Measurements from ENCODE around the gene CNTNAP2. TPM values are rescaled to one million over a fixed set of nuclear protein-coding genes. Genes with fewer than 3 reads are reported as not detected.

Gene CNTNAP2
- total RNA-seq, 1 donor from 2014 or later, result 0.59 TPM

GRCh38 chr7:147513451-147513850 lies 1396.8 kb downstream of the CNTNAP2 start:
- H3K9me3 ChIP-seq, result no peaks in the 10 kb centered on the region
- H3K36me3 ChIP-seq, result no peaks in the 10 kb centered on the region
- intact Hi-C loops (cut with DNase I), result no loop called here
- DNase-seq (no peak), ATAC-seq (no peak)
- no peaks in the 10 kb centered on the region for H3K27me3 ChIP-seq (ENCODE audit: low read depth)
- no peak overlapping the region for H3K27ac ChIP-seq
- no peak overlapping the region for H3K4me3 ChIP-seq
- H3K4me1 ChIP-seq, result no peaks in the 10 kb centered on the region
- TF ChIP-seq CTCF (IDR thresholded peaks at IDR 0.05), result no peak

GRCh38 chr7:147516391-147516790 lies 1399.8 kb downstream of the CNTNAP2 start:
- no peaks in the 10 kb centered on the region for H3K4me1 ChIP-seq
- no peaks in the 10 kb centered on the region for H3K27me3 ChIP-seq (ENCODE audit: low read depth)
- intact Hi-C loops (cut with DNase I), result no loop called here
- H3K36me3 ChIP-seq, result no peaks in the 10 kb centered on the region
- H3K27ac ChIP-seq, result no peak overlapping the region
- ATAC-seq (no peak), DNase-seq (no peak)
- no peak overlapping the region for H3K4me3 ChIP-seq
- no peak for TF ChIP-seq CTCF (IDR thresholded peaks at IDR 0.05)
- H3K9me3 ChIP-seq, result no peaks in the 10 kb centered on the region

- no peaks in the 10 kb centered on the region for H3K36me3 ChIP-seq
- TF ChIP-seq CTCF (IDR thresholded peaks at IDR 0.05), result no peak
- no peaks in the 10 kb centered on the region for H3K27me3 ChIP-seq (ENCODE audit: low read depth)
- intact Hi-C loops (cut with DNase I), result no loop called here
- DNase-seq (no peak), ATAC-seq (no peak)
- H3K4me1 ChIP-seq, result no peaks in the 10 kb centered on the region
- no peak overlapping the region for H3K27ac ChIP-seq
- no peaks in the 10 kb centered on the region for H3K9me3 ChIP-seq
- no peak overlapping the region for H3K4me3 ChIP-seq
Measured at GRCh38 chr7:147519062-147519461, 1402.5 kb downstream of the CNTNAP2 start.

- H3K4me1 ChIP-seq, result no peaks in the 10 kb centered on the region
- ATAC-seq (no peak), DNase-seq (no peak)
- no peaks in the 10 kb centered on the region for H3K27me3 ChIP-seq (ENCODE audit: low read depth)
- intact Hi-C loops (cut with DNase I), result no loop called here
- H3K36me3 ChIP-seq, result no peaks in the 10 kb centered on the region
- no peak overlapping the region for H3K4me3 ChIP-seq
- H3K27ac ChIP-seq, result no peak overlapping the region
- no peak for TF ChIP-seq CTCF (IDR thresholded peaks at IDR 0.05)
- H3K9me3 ChIP-seq, result no peaks in the 10 kb centered on the region
Measured at GRCh38 chr7:147523056-147523455, 1406.5 kb downstream of the CNTNAP2 start.

- TF ChIP-seq CTCF (IDR thresholded peaks at IDR 0.05), result no peak
- Histone ChIP-seq H3K36me3 (no peaks in the 10 kb centered on the region), H3K27ac (no peak overlapping the region), H3K27me3 (ENCODE audit: low read depth) (no peaks in the 10 kb centered on the region), H3K4me1 (no peaks in the 10 kb centered on the region), H3K4me3 (no peak overlapping the region), H3K9me3 (no peaks in the 10 kb centered on the region)
- intact Hi-C loops (cut with DNase I), result no loop called here
- ATAC-seq (no peak), DNase-seq (no peak)
Measured at GRCh38 chr7:147524726-147525250, 1408.2 kb downstream of the CNTNAP2 start.

- intact Hi-C loops (cut with DNase I), result no loop called here
- no peaks in the 10 kb centered on the region for H3K27me3 ChIP-seq (ENCODE audit: low read depth)
- DNase-seq, result no peak
- no peak overlapping the region for H3K4me3 ChIP-seq
- no peaks in the 10 kb centered on the region for H3K36me3 ChIP-seq
- no peak overlapping the region for H3K27ac ChIP-seq
- no peak for TF ChIP-seq CTCF (IDR thresholded peaks at IDR 0.05)
- ATAC-seq, result no peak
- no peaks in the 10 kb centered on the region for H3K4me1 ChIP-seq
- H3K9me3 ChIP-seq, result no peaks in the 10 kb centered on the region
Measured at GRCh38 chr7:147525325-147525724, 1408.7 kb downstream of the CNTNAP2 start.

Data from lower lobe of right lung (tissue), 2 donors.